ENCODE data around the gene TSLP. TPM values are rescaled to one million over a fixed set of nuclear protein-coding genes. Genes with fewer than 3 reads are reported as not detected.

The TSLP gene
- total and polyA plus RNA-seq, 2 of the 4 experiments (the other 2 are of a cell fraction) = 0.54 to 1.6 TPM

- TF ChIP-seq CTCF (conservative IDR thresholded peaks at IDR 0.05; ENCODE audit: low read depth, low read length) (no peak), BHLHE40 (IDR thresholded peaks at IDR 0.05; ENCODE audit: low read depth, low read length) (no peak), FOS (IDR thresholded peaks at IDR 0.05; ENCODE audit: low read depth, low read length) (no peak), MAZ (IDR thresholded peaks at IDR 0.05; ENCODE audit: borderline replicate concordance, low read depth, low read length) (no peak), POLR2A (IDR thresholded peaks at IDR 0.05; ENCODE audit: low read depth, low read length) (no peak)
Observed at GRCh38 chr5:111095982-111096381, 24.5 kb downstream of the TSLP start (continued).
